ENCODE measurements around the gene TBC1D17.

The TBC1D17 gene

GRCh38 chr19:49894011-49894664, 16.6 kb downstream of the TBC1D17 start:
- DNase-seq (ENCODE audit: low spot score) = no peak

DNA sequence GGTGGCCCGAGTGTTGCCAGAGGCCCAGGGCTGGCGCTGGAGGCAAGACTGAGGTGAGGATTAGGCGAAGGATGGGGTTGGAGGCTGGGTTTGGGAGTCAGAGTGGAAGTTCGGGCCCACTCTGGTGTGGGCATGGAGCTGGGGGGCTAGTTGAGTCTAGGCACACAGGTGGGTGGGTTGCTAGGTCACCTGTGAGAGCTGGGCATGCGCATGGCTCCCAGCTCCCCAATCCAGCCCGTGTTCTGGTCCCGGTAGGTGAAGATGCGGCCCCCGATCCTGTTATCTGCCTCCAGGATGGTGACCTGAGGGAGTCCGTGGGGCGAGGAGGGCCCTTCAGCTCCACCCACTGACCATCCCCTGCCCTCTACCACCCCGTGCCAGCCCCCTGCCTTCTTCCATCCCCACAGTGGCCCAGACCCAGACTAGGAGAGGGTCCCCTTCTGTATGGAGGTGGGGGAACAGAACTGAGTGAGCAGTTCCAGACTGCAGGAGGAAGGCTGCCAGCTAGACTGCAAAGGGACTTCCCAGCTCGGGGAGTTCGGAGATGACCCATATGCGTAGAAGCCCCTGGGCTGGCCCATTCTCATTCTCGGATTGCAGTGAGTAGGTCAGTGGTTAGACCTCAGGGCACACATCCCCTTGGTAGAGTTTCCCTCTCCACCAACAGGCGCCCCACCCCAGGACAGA, 17.5 kb downstream of the TBC1D17 start:
- no peak for DNase-seq (ENCODE audit: low spot score)

- DNase-seq (ENCODE audit: low spot score) = no peak
These were observed 18.2 kb downstream of the TBC1D17 start for GRCh38 chr19:49895566-49896297.

DNA sequence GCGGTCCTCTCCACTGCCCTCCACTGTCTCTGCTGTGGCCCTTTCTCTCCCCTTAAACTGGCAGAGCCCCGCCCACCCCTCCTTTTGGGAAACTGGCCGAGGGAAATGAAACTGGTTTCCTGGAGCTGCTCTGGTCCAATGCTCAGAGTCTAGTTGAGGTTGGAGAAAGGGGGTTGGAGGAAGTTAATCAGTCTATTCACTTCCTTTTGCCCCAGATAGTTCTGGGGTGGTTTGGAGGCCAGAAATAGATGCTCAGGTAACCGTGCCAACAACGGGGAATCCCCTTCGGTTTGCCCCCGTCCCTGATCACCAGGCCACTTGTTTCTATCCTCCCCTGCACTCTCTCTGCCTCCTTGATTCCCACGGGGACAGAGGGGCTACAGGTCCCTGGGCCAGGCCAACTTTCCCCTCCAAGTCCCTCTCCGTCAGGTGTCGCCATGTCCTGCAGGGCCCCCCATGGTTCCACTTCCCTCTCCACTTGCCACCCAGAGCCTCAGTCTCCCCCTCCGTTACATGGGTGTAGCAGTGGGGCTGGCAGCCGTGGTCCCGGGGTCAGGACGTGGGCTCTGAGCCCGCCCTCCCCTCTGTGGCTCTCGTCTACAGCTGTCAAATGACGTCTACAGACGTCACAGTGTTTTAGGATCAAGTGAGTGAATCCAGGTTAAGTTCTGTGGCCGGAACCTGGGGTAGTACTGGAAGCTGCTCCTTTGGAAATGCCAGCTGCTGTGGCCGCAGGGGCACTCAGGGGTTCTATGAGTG, 19.5 kb downstream of the TBC1D17 start, which contains the start of gene IL4I1:
IL4I1 (minus strand) TSS at position 25 of the 759 bp plus-strand sequence. CDS start 727 bp downstream, outside the sequence.
- DNase-seq (ENCODE audit: low spot score) = peak; percentile 51

DNA sequence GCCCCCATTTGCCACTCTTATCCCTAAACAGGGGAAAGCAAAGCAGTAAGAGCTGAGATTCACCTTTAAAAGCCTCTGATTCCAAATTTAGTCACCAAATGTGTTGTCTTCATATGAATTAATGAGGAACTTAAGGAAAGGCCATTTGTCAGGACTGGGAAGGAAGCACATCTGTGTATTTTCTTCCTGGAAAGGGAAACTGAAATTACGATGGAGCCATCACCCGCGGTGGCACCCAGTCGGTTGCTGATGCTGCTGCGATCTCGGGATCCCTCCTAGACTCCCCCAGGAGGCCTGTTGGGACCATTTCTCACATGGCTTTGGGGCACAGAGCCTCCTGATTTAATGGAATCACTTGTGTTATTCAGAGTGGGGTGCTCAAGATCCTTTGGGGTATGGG, 26.6 kb downstream of the TBC1D17 start:
- DNase-seq (ENCODE audit: low spot score) = no peak

- DNase-seq (ENCODE audit: low spot score) = peak; percentile 80
These were observed 29.5 kb downstream of the TBC1D17 start for GRCh38 chr19:49906879-49907564.

GRCh38 chr19:49907745-49908446, 30.4 kb downstream of the TBC1D17 start:
- no peak for DNase-seq (ENCODE audit: low spot score)

DNA sequence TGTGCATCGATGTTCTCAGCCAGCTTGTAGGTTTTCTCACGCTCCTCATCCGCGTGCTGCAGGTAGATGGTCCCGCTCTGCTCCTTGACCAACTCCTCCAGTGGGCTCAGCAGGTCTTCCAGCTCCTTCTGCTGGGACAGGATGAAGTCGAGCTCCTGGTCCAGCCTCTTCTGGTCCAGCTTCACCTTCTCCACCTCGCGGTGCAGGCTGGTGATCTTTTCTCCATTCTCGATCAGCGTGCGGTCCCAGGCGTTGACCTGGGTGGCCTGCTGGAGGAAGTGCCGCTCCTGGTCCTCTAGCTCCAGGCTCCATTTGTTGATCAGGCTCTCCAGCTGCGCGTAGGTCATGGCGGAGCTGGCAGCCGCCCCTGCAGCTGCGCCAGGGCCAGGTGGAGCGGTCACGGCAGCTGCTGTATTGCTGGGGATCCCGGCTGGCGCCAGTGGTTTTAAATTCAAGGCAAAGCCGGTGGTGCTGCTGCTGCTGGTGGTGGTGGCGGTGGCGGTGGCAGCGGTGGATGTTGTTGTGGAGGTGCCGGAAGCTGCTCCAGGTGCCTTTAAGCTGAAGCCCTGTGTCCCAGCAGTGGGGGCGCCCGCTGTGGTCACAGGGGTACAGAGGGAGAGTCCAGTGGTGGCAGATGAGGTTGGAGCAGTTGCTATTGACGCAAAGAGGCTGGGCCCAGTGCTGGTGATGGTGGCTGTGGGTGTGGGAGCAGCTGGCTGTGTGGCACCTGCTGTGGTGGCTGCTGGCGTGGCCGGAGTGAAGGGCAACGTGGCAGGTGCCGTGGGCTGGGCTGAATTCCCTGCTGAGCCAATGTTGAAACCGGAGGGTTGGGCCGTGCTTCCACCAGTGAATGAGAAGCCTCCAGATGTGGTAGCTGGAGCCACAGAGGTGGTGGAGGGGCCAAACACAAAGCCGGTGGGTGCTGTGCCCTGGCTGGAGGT, 31.2 kb downstream of the TBC1D17 start:
- DNase-seq (ENCODE audit: low spot score) = no peak

DNA sequence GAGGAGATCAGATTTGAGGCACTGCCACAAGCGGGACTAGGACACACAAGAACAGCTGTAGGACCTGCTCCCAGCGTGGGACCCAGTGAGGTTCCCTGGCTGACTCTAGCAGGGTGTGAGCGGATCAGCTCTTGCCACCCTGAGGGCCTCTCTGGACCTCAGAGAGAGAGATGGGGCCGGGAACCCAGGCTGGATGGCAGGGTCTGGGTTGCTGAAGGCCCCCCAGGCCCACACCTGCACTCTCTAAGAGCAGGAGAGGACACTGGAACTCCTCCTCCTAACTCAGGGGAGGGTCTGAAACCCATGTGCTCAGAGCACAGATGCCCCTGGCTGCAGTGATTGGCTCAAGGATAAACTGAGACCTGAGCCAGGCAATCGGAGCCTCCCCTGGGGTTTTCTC, 32.7 kb downstream of the TBC1D17 start:
- no peak for DNase-seq (ENCODE audit: low spot score)

GRCh38 chr19:49911381-49912145, 34.1 kb downstream of the TBC1D17 start:
- DNase-seq (ENCODE audit: low spot score) = peak; percentile 62

DNA sequence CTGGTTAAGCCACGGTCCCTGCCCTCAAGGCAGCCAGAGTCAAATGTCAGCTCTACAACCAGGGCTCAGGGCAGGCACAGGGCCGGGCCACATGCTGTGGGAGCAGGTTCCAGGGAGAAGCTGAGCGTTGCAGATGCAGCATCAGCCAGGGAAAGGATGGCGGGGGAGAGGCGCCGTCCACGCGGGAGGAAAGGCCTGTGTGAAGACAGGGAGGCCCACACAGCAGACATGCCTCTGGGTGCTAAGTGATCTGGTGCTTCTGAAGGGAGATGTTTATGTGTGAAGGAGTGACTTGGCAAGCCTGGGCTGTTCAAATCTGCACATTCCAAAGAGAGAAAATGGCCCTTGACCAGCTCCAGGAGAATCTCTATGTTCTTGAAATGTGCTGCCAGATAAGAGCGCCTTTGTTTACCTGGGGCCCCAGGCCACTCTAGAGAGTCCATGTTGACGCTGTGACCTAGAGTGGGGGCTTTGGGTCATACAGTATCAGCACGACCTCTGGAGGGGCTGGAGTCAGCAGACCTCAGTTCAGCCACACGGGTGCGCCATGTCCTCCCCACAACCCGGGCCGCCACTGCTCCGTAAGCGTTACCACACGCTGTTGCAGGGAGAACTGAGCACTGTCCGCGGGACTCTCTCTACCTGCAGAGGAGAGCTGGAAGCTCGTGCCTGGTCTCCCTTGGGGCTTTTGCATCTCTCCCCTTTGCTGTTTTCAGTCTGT, 35.6 kb downstream of the TBC1D17 start:
- no peak for DNase-seq (ENCODE audit: low spot score)

- DNase-seq (ENCODE audit: low spot score) = no peak
These were observed 36.2 kb downstream of the TBC1D17 start for GRCh38 chr19:49913720-49914119.

DNA sequence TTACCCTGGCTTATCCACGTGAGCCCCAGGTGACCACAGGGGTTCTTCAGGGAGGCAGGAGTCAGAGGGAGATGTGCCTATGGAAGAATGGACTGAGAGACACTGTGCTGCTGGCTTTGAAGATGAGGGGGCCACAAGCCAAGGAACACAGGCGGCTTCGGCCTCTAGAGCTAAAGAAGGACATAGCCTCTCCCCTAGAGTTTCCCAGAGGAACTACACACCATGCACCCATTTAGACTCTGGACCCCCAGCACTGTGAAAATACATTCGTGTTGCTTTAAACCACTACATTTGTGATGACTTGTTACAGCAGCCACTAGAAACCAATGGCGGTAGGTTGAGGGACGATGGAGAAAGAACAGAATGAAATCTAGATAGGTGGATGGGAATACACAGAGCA, 37.8 kb downstream of the TBC1D17 start:
- no peak for DNase-seq (ENCODE audit: low spot score)

GRCh38 chr19:49916839-49917733, 39.6 kb downstream of the TBC1D17 start:
- peak; percentile 27 for DNase-seq (ENCODE audit: low spot score)

- DNase-seq (ENCODE audit: low spot score) = no peak
These were observed 40.6 kb downstream of the TBC1D17 start for GRCh38 chr19:49918089-49918488.

GRCh38 chr19:49920624-49921363, 43.3 kb downstream of the TBC1D17 start:
- no peak for DNase-seq (ENCODE audit: low spot score)

Measured in globus pallidus (tissue), 1 donor.